GM21423 (cell line): ENCODE data around the gene SLC16A12.
"Not testable (repeated sequence)": the region's sequence is repeated elsewhere in the genome, so short reads cannot be mapped to it uniquely, and the experiment has no call there.

Experiments
- ATAC-seq: cut with Tn5 transposase; IDR thresholded peaks from one replicate; pipeline ENCODE4 v1.9.1; 2021; ENCODE audit warnings: mild to moderate bottlenecking, moderate library complexity; ENCODE audit not compliant: unreplicated experiment

SLC16A12 gene

GRCh38 chr10:89549510-89549909, 14.1 kb upstream of the SLC16A12 start:
- ATAC-seq: no peak

- no peak for ATAC-seq
Observed at GRCh38 chr10:89548673-89549072, 13.3 kb upstream of the SLC16A12 start.

GRCh38 chr10:89547853-89548513, 12.6 kb upstream of the SLC16A12 start:
- no peak for ATAC-seq

GRCh38 chr10:89546651-89547050, 11.3 kb upstream of the SLC16A12 start:
- ATAC-seq: not testable (repeated sequence)

GRCh38 chr10:89543841-89544240, 8.4 kb upstream of the SLC16A12 start:
- no peak for ATAC-seq

- no peak for ATAC-seq
Observed at GRCh38 chr10:89540420-89540949, 5.1 kb upstream of the SLC16A12 start.

GRCh38 chr10:89537364-89537763, 2.0 kb upstream of the SLC16A12 start:
- no peak for ATAC-seq

GRCh38 chr10:89536013-89536354, 590 bp upstream of the SLC16A12 start:
- no peak for ATAC-seq

- no peak for ATAC-seq
Observed at GRCh38 chr10:89534826-89535166, 598 bp downstream of the SLC16A12 start.

- no peak for ATAC-seq
Observed at GRCh38 chr10:89532476-89532875, 2.9 kb downstream of the SLC16A12 start.

GRCh38 chr10:89531359-89531758, 4.0 kb downstream of the SLC16A12 start:
- ATAC-seq: no peak

- ATAC-seq: not testable (repeated sequence)
Observed at GRCh38 chr10:89529711-89530110, 5.7 kb downstream of the SLC16A12 start.

GRCh38 chr10:89526358-89526757, 9.0 kb downstream of the SLC16A12 start:
- no peak for ATAC-seq

- ATAC-seq: no peak
Observed at GRCh38 chr10:89525556-89525955, 9.8 kb downstream of the SLC16A12 start.

GRCh38 chr10:89524279-89524678, 11.1 kb downstream of the SLC16A12 start:
- no peak for ATAC-seq

- no peak for ATAC-seq
Observed at GRCh38 chr10:89523274-89523673, 12.1 kb downstream of the SLC16A12 start.

- no peak for ATAC-seq
Observed at GRCh38 chr10:89522463-89522862, 12.9 kb downstream of the SLC16A12 start.

GRCh38 chr10:89521368-89521767, 14.0 kb downstream of the SLC16A12 start:
- ATAC-seq: no peak

GRCh38 chr10:89520706-89521105, 14.7 kb downstream of the SLC16A12 start:
- no peak for ATAC-seq

- no peak for ATAC-seq
Observed at GRCh38 chr10:89518876-89519842, 16.2 kb downstream of the SLC16A12 start.

GRCh38 chr10:89518108-89518507, 17.3 kb downstream of the SLC16A12 start:
- no peak for ATAC-seq
